H9 (cell line): ENCODE data around the gene FAM193A. TPM values are rescaled to one million over a fixed set of nuclear protein-coding genes. Genes with fewer than 3 reads are reported as not detected.

Experiments
- DNase-seq: peaks from one replicate; pipeline ENCODE4 v3.0.0-alpha.2; 2017
- H2AFZ ChIP-seq: one replicate; pipeline ENCODE4 v1.6.1; 2013; ENCODE audit warnings: mild to moderate bottlenecking, low read length, control low read depth, moderate library complexity
- H2AK5ac ChIP-seq: 2 replicates; pipeline ENCODE4 v1.6.1; 2013; ENCODE audit warnings: low read length, control low read depth, mixed read lengths; ENCODE audit not compliant: insufficient read length
- H2BK120ac ChIP-seq: one replicate; pipeline ENCODE4 v1.6.1; 2013; ENCODE audit warnings: low read depth, mild to moderate bottlenecking, low read length, control low read depth, inconsistent platforms; ENCODE audit not compliant: poor library complexity, severe bottlenecking
- H2BK12ac ChIP-seq: 2 replicates; pipeline ENCODE4 v1.6.1; 2013; ENCODE audit warnings: low read length, control low read depth, mixed read lengths, low read depth; ENCODE audit not compliant: insufficient read length
- H2BK15ac ChIP-seq: 2 replicates; pipeline ENCODE4 v1.6.1; 2013; ENCODE audit warnings: low read depth, low read length, control low read depth
- H2BK20ac ChIP-seq: one replicate; pipeline ENCODE4 v1.6.1; 2013; ENCODE audit warnings: low read depth, mild to moderate bottlenecking, low read length, control low read depth, inconsistent platforms; ENCODE audit not compliant: poor library complexity, severe bottlenecking
- H2BK5ac ChIP-seq: 2 replicates; pipeline ENCODE4 v1.6.1; 2013; ENCODE audit warnings: low read length, control low read depth, mixed read lengths; ENCODE audit not compliant: insufficient read length
- H3K14ac ChIP-seq: 2 replicates; pipeline ENCODE4 v1.6.1; 2013; ENCODE audit warnings: low read length, control low read depth; ENCODE audit not compliant: insufficient read depth
- H3K18ac ChIP-seq: 2 replicates; pipeline ENCODE4 v1.6.1; 2013; ENCODE audit warnings: low read depth, mild to moderate bottlenecking, mixed read lengths, low read length, control low read depth; ENCODE audit not compliant: insufficient read length
- H3K23ac ChIP-seq: 2 replicates; pipeline ENCODE4 v1.6.1; 2013; ENCODE audit warnings: low read length, control low read depth, mixed read lengths, low read depth; ENCODE audit not compliant: insufficient read length
- H3K23me2 ChIP-seq: 2 replicates; pipeline ENCODE4 v1.6.1; 2013; ENCODE audit warnings: low read depth, mild to moderate bottlenecking, mixed read lengths, low read length, control low read depth; ENCODE audit not compliant: insufficient read length, poor library complexity, severe bottlenecking
- H3K27ac ChIP-seq: 2 replicates; pipeline ENCODE4 v1.5.1; 2013; ENCODE audit warnings: low read length, control low read depth, mixed read lengths, low read depth; ENCODE audit not compliant: insufficient read length
- H3K27me3 ChIP-seq: 2 replicates; pipeline ENCODE4 v1.6.1; 2013; ENCODE audit warnings: low read length, control low read depth, inconsistent platforms; ENCODE audit not compliant: insufficient read depth
- H3K4ac ChIP-seq: 2 replicates; pipeline ENCODE4 v1.6.1; 2013; ENCODE audit warnings: low read depth, mild to moderate bottlenecking, control low read depth, inconsistent platforms, low read length, moderate library complexity
- H3K4me1 ChIP-seq: 2 replicates; pipeline ENCODE4 v1.6.1; 2013; ENCODE audit warnings: low read length, control low read depth, inconsistent platforms; ENCODE audit not compliant: insufficient read depth
- H3K4me2 ChIP-seq: 2 replicates; pipeline ENCODE4 v1.6.1; 2013; ENCODE audit warnings: low read length, control low read depth, mixed read lengths; ENCODE audit not compliant: insufficient read length, insufficient read depth
- H3K56ac ChIP-seq: 2 replicates; pipeline ENCODE4 v1.6.1; 2013; ENCODE audit warnings: low read depth, mild to moderate bottlenecking, mixed read lengths, low read length, control low read depth; ENCODE audit not compliant: insufficient read length
- H3K79me1 ChIP-seq: 2 replicates; pipeline ENCODE4 v1.6.1; 2013; ENCODE audit warnings: low read depth, mild to moderate bottlenecking, moderate library complexity, low read length, control low read depth, inconsistent platforms; ENCODE audit not compliant: insufficient read depth, poor library complexity, severe bottlenecking
- H3K79me2 ChIP-seq: 2 replicates; pipeline ENCODE4 v1.6.1; 2013; ENCODE audit warnings: low read length, control low read depth, inconsistent platforms; ENCODE audit not compliant: insufficient read depth
- H3K9ac ChIP-seq: 2 replicates; pipeline ENCODE4 v1.6.1; 2013; ENCODE audit warnings: low read length, control low read depth, mixed read lengths; ENCODE audit not compliant: insufficient read length; ENCODE audit errors: extremely low read depth
- H3K9me3 ChIP-seq: one replicate; pipeline ENCODE4 v1.6.1; 2013; ENCODE audit warnings: low read depth, low read length, inconsistent platforms; ENCODE audit not compliant: control insufficient read depth
- H3T11ph ChIP-seq: one replicate; pipeline ENCODE4 v1.6.1; 2013; ENCODE audit warnings: mild to moderate bottlenecking, low read length, control low read depth, inconsistent platforms
- H4K20me1 ChIP-seq: one replicate; pipeline ENCODE4 v1.6.1; 2013; ENCODE audit not compliant: control insufficient read depth, insufficient read length, insufficient read depth
- H4K5ac ChIP-seq: 2 replicates; pipeline ENCODE4 v1.6.1; 2013; ENCODE audit warnings: low read depth, mild to moderate bottlenecking, mixed read lengths, low read length, control low read depth; ENCODE audit not compliant: insufficient read length
- H4K8ac ChIP-seq: replicated peaks from 2 replicates; pipeline ENCODE4 v1.6.1; 2013; ENCODE audit warnings: low read length, control low read depth, mixed read lengths, low read depth; ENCODE audit not compliant: insufficient read length
- H4K91ac ChIP-seq: 2 replicates; pipeline ENCODE4 v1.6.1; 2013; ENCODE audit warnings: low read depth, mild to moderate bottlenecking, moderate library complexity, mixed read lengths, low read length, control low read depth; ENCODE audit not compliant: insufficient read length
- H3K27ac Mint-ChIP-seq, 3 experiments: 2 replicates in 2 of 3; 3 replicates in 1 of 3; pipeline ENCODE4 v1.8.0; 2020 to 2021; ENCODE audit warnings: mixed read lengths in 3 of 3, mild to moderate bottlenecking in 1 of 3, moderate library complexity in 1 of 3
- H3K27me3 Mint-ChIP-seq: 2 replicates; pipeline ENCODE4 v1.8.0; 2021; ENCODE audit warnings: low read depth, mild to moderate bottlenecking, moderate library complexity, mixed read lengths
- H3K36me3 Mint-ChIP-seq, 3 experiments: 2 replicates in 2 of 3; 3 replicates in 1 of 3; pipeline ENCODE4 v1.8.0; 2020 to 2021; ENCODE audit warnings: low read depth in 3 of 3, mixed read lengths in 3 of 3; ENCODE audit not compliant: insufficient read depth in 1 of 3
- H3K4me1 Mint-ChIP-seq, 2 experiments: 2 replicates each; pipeline ENCODE4 v1.8.0; 2020; ENCODE audit warnings: mixed read lengths in 2 of 2
- H3K4me3 Mint-ChIP-seq, 2 experiments: 2 replicates in 1 of 2; 3 replicates in 1 of 2; pipeline ENCODE4 v1.8.0; 2020 to 2021; ENCODE audit warnings: mild to moderate bottlenecking in 2 of 2, mixed read lengths in 2 of 2, moderate library complexity in 1 of 2
- H3K9me3 Mint-ChIP-seq, 2 experiments: 2 replicates in 1 of 2; 3 replicates in 1 of 2; pipeline ENCODE4 v1.8.0; 2020; ENCODE audit warnings: mild to moderate bottlenecking in 2 of 2, mixed read lengths in 2 of 2, moderate library complexity in 1 of 2
- CTCF ChIP-seq: fragments of 200-600 bp; sonication (generic); conservative IDR thresholded peaks from 3 replicates; pipeline ENCODE4 v1.8.0; 2021; ENCODE audit warnings: antibody characterized with exemption, mild to moderate bottlenecking
- WGBS: extraction: QIAGEN DNeasy Blood & Tissue Kit; methylation state at CpG from one replicate; pipeline ENCODE4 v1.1.7; 2013; ENCODE audit warnings: missing lambda C conversion rate, low lambda C conversion rate, mixed read lengths; ENCODE audit not compliant: insufficient read length; ENCODE audit errors: extremely low coverage; 5-methylcytosine and 5-hydroxymethylcytosine counted together
- total RNA-seq: library from RNA; stranded (reverse); gene quantifications from 2 replicates; pipeline ENCODE4 v1.2.1, GENCODE V29; 2021

Gene FAM193A
- total RNA-seq, 1 experiment from 2014 or later: 36.9 TPM

- no CpG with 5 or more reads among the region's 8 CpGs for WGBS
- Histone ChIP-seq H3K56ac (no peak overlapping the region), H3K79me2 (no peaks in the 10 kb centered on the region; the same call in 1 of the 2 replicates), H2BK20ac (no peak overlapping the region), H3K23me2 (no peaks in the 10 kb centered on the region), H3K27me3 (no peaks in the 10 kb centered on the region), H3K79me1 (no peaks in the 10 kb centered on the region), H3K4me2 (no peak overlapping the region), H4K91ac (no peak overlapping the region), H3K9me3 (no peaks in the 10 kb centered on the region), H2AK5ac (no peak overlapping the region), H2AFZ (no peak overlapping the region), H2BK5ac (no peak overlapping the region), H3K9ac (no peak overlapping the region), H2BK12ac (no peak overlapping the region), H4K5ac (no peak overlapping the region), H3K18ac (no peak overlapping the region), H3T11ph (no peak overlapping the region), H3K27ac (no peak overlapping the region), H2BK120ac (no peak overlapping the region), H4K8ac (no peak overlapping the region), H3K4me1 (no peaks in the 10 kb centered on the region), H3K23ac (no peak overlapping the region), H3K4ac (no peak overlapping the region), H4K20me1 (no peaks in the 10 kb centered on the region), H2BK15ac (no peak overlapping the region), H3K14ac (no peak overlapping the region)
- H3K27ac Mint-ChIP-seq: no peak overlapping the region
- H3K27me3 Mint-ChIP-seq: no peaks in the 10 kb centered on the region
- H3K36me3 Mint-ChIP-seq: peaks cover 41 to 77% (median 62%) of the 10 kb centered on the region in 3 experiments; a peak in 6 of 7 replicates
- no peak for TF ChIP-seq CTCF
- H3K4me1 Mint-ChIP-seq: no peaks in the 10 kb centered on the region
- H3K4me3 Mint-ChIP-seq: no peak overlapping the region
- H3K9me3 Mint-ChIP-seq: no peaks in the 10 kb centered on the region
- DNase-seq: no peak
These were observed 124.3 kb downstream of the FAM193A start for GRCh38 chr4:2660596-2661211.
